CD14-positive monocyte (primary cell): ENCODE results near the gene TSPEAR. TPM values are rescaled to one million over a fixed set of nuclear protein-coding genes. Genes with fewer than 3 reads are reported as not detected.
"Not testable (repeated sequence)": the region's sequence is repeated elsewhere in the genome, so short reads cannot be mapped to it uniquely, and the experiment has no call there.

Experiments
- DNase-seq, 3 donors: peaks; one replicate each; pipeline ENCODE4 v3.0.0-alpha.2; 2011 to 2022
- H2AFZ ChIP-seq: 2 replicates; pipeline ENCODE4 v1.6.0; 2012; ENCODE audit warnings: mild to moderate bottlenecking, low read depth, low read length, inconsistent platforms; ENCODE audit not compliant: insufficient read depth, poor library complexity, severe bottlenecking
- H3K27ac ChIP-seq, 2 donors: 1 replicate in 1 of 2; 2 replicates in 1 of 2; pipeline ENCODE4 v1.5.1; 2012 to 2013; ENCODE audit warnings: low read length in 2 of 2, control low read depth in 1 of 2, inconsistent platforms in 1 of 2, low read depth in 1 of 2, mild to moderate bottlenecking in 1 of 2
- H3K27me3 ChIP-seq, 2 donors: one replicate each; pipeline versions ENCODE4 v1.6.0 to v1.6.1; 2011 to 2013; ENCODE audit warnings: low read length in 2 of 2; ENCODE audit not compliant: control insufficient read depth in 2 of 2, insufficient read depth in 2 of 2
- H3K36me3 ChIP-seq, 2 donors: replicated peaks in 1 of 2; 1 replicate in 1 of 2; 2 replicates in 1 of 2; pipeline versions ENCODE4 v1.5.1 to v1.6.1; 2012 to 2013; ENCODE audit warnings: low read length in 2 of 2, control low read depth in 1 of 2, inconsistent platforms in 1 of 2, mild to moderate bottlenecking in 1 of 2; ENCODE audit not compliant: insufficient read depth in 2 of 2, control insufficient read depth in 1 of 2
- H3K4me1 ChIP-seq, 2 donors: 1 replicate in 1 of 2; 2 replicates in 1 of 2; pipeline versions ENCODE4 v1.5.1 to v1.6.1; 2012 to 2013; ENCODE audit warnings: low read length in 2 of 2, control low read depth in 1 of 2, inconsistent platforms in 1 of 2, mild to moderate bottlenecking in 1 of 2, moderate library complexity in 1 of 2; ENCODE audit not compliant: insufficient read depth in 2 of 2, control insufficient read depth in 1 of 2
- H3K4me2 ChIP-seq: replicated peaks from 2 replicates; pipeline ENCODE3; 2012; ENCODE audit warnings: low read length, moderate library complexity, mild to moderate bottlenecking; ENCODE audit not compliant: poor library complexity, severe bottlenecking; ENCODE audit errors: extremely low read depth
- H3K4me3 ChIP-seq, 3 experiments: fragments of 200-600 bp in 1 of 3; sonication (generic) in 1 of 3; replicated peaks in 1 of 3; 1 replicate in 2 of 3; 2 replicates in 1 of 3; pipeline ENCODE4 v1.5.1; 2011 to 2013; ENCODE audit warnings: low read length in 3 of 3, mild to moderate bottlenecking in 3 of 3, control low read depth in 2 of 3, low read depth in 2 of 3, inconsistent platforms in 1 of 3, moderate library complexity in 1 of 3
- H3K79me2 ChIP-seq: 2 replicates; pipeline ENCODE4 v1.6.0; 2012; ENCODE audit warnings: mild to moderate bottlenecking, control low read depth, inconsistent platforms, low read length, moderate library complexity; ENCODE audit not compliant: insufficient read depth
- H3K9ac ChIP-seq: 2 replicates; pipeline ENCODE4 v1.6.0; 2017; ENCODE audit warnings: low read length, mild to moderate bottlenecking; ENCODE audit not compliant: insufficient read depth, poor library complexity, severe bottlenecking
- H3K9me3 ChIP-seq, 2 donors: replicated peaks in 1 of 2; 1 replicate in 1 of 2; 2 replicates in 1 of 2; pipeline versions ENCODE4 v1.5.1 to v1.6.1; 2012 to 2013; ENCODE audit warnings: low read length in 2 of 2, control low read depth in 1 of 2; ENCODE audit not compliant: control insufficient read depth in 1 of 2, insufficient read depth in 1 of 2
- H4K20me1 ChIP-seq: 2 replicates; pipeline ENCODE4 v1.6.0; 2012; ENCODE audit warnings: mild to moderate bottlenecking, low read length, control low read depth, moderate library complexity; ENCODE audit not compliant: insufficient read depth
- H3K27ac Mint-ChIP-seq, 7 donors: one replicate each; pipeline ENCODE4 v1.8.0; 2020; ENCODE audit warnings: mild to moderate bottlenecking in 7 of 7, mixed read lengths in 7 of 7, moderate library complexity in 6 of 7, inconsistent platforms in 2 of 7
- H3K27me3 Mint-ChIP-seq, 3 donors: one replicate each; pipeline ENCODE4 v1.8.0; 2021 to 2022; ENCODE audit warnings: low read depth in 3 of 3, mild to moderate bottlenecking in 3 of 3, mixed read lengths in 3 of 3, moderate library complexity in 3 of 3, inconsistent platforms in 1 of 3
- H3K36me3 Mint-ChIP-seq, 2 donors: one replicate each; pipeline ENCODE4 v1.8.0; 2020; ENCODE audit warnings: mixed read lengths in 2 of 2, inconsistent platforms in 1 of 2, mild to moderate bottlenecking in 1 of 2
- H3K4me1 Mint-ChIP-seq: one replicate; pipeline ENCODE4 v1.8.0; 2020; ENCODE audit warnings: mild to moderate bottlenecking, mixed read lengths
- H3K4me3 Mint-ChIP-seq, 2 donors: one replicate each; pipeline ENCODE4 v1.8.0; 2020; ENCODE audit warnings: mild to moderate bottlenecking in 2 of 2, mixed read lengths in 2 of 2, moderate library complexity in 1 of 2
- H3K9me3 Mint-ChIP-seq, 7 donors: one replicate each; pipeline ENCODE4 v1.8.0; 2020 to 2022; ENCODE audit warnings: mixed read lengths in 7 of 7, mild to moderate bottlenecking in 6 of 7, moderate library complexity in 6 of 7, inconsistent platforms in 2 of 7
- CTCF ChIP-seq: fragments of 200-600 bp; IDR thresholded peaks from one replicate; pipeline ENCODE4 v1.8.0; 2022; ENCODE audit warnings: antibody characterized with exemption, mild to moderate bottlenecking
- WGBS: methylation state at CpG from one replicate; pipeline ENCODE4 v1.1.5; 2013; ENCODE audit warnings: missing lambda C conversion rate; ENCODE audit not compliant: insufficient coverage; 5-methylcytosine and 5-hydroxymethylcytosine counted together
- intact Hi-C, 2 donors: fragments of 100-400 bp; cut with micrococcal nuclease; formaldehyde crosslinking; loops; one replicate each; pipeline versions ENCODE4 v1.15.0 to v1.15.1; 2023
- polyA plus RNA-seq, 3 donors: library from polyadenylated mRNA; depleted of rRNA in 1 of 3; unstranded in 2 of 3; stranded (reverse) in 1 of 3; fragments of 300-500 nt in 2 of 3; fragments of >200 nt in 1 of 3; fragmentation: Illumina TruSeq in 2 of 3; gene quantifications; 1 replicate in 2 of 3; 2 replicates in 1 of 3; pipeline ENCODE4 v1.2.3, GENCODE V29; 2012 to 2021

The TSPEAR gene
- polyA plus RNA-seq, 3 donors = not detected

DNA sequence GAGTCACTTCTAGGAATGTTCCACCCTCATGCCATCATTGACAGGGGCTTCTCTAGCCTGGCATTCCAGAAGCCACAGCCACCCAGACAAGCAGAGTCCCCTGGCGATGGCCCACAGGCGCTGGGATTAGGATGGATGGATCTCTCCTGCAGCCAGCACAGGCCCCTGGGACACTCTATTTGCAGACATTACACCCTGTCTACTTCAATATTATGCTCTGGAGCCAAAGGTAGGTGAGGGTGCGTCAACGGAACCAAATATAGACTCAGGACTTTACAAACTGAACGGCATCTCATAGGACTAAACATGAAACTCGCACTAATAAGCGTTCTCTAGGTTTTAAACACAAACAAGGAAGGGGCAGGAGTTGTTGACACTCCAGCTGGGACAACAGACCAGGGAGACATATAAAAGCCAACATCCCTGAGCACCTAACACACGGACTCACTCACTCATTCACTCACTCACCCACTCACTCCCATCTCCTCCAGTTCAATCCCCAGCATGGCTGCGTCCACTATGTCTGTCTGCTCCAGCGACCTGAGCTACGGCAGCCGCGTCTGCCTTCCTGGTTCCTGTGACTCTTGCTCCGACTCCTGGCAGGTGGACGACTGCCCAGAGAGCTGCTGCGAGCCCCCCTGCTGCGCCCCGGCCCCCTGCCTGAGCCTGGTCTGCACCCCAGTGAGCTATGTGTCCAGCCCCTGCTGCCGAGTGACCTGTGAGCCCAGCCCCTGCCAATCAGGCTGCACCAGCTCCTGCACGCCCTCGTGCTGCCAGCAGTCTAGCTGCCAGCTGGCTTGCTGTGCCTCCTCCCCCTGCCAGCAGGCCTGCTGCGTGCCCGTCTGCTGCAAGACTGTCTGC is 111.0 kb downstream of the TSPEAR start, which contains the start of gene KRTAP10-7:
TSS of gene KRTAP10-7 (plus strand) at position 480 of the 861 bp plus-strand sequence. CDS start at position 505, 25 bp downstream.
- H3K4me2 ChIP-seq, H2AFZ ChIP-seq, H3K27ac Mint-ChIP-seq, H3K27ac ChIP-seq, H3K36me3 ChIP-seq, DNase-seq, H4K20me1 ChIP-seq, H3K4me3 Mint-ChIP-seq, H3K4me3 ChIP-seq, H3K36me3 Mint-ChIP-seq, H3K27me3 Mint-ChIP-seq, H3K4me1 Mint-ChIP-seq, H3K4me1 ChIP-seq, intact Hi-C loops, H3K9ac ChIP-seq, H3K79me2 ChIP-seq, H3K9me3 ChIP-seq, H3K27me3 ChIP-seq: not testable (repeated sequence)
- WGBS = 82% methylated on average over 12 of the region's 23 CpGs
- peaks cover 0 to 11% (median 6%) of the 10 kb centered on the region in 7 donors for H3K9me3 Mint-ChIP-seq

DNA sequence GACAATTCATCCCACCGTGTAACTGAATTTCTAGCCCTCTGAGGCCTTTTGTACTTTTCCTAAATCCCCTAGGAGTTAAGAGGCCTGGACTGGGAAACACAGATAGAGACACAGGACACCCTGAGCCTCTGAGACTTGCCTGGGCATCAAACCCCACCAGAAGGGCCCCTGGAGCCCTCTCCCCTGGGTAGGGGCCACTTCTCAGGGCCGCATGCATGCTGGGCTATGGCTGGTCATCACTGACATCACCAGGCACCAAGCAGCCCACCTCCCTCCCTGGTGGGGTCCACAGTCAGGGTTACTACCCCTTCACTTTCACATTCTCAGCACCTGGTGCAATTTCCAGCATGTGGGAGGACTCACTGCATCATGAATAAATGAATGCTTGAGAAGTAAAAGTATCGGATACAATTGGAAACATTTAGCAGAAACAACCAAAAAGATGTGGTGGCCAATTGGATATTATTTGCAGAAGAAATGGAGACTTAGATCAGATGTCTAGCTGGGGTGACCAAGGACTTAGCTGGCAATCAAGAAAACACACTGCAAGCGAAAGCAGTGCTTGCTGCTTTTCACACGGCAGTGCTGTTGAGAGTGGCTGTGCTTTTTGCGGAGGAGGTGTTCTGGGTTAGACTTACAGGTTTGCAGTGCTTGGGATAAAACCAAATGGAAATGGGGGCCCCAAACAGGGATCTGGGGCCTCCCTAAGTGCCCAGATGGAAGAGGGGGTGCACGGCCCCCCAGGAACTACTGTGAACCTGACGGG is 111.9 kb downstream of the TSPEAR start:
- H3K9me3 ChIP-seq = peaks cover 0 to 3% of the 10 kb centered on the region in 2 donors
- H3K4me2 ChIP-seq = no peak overlapping the region
- Mint-ChIP-seq H3K27ac (no peak overlapping the region), H3K4me3 (no peak overlapping the region), H3K9me3 (peaks cover 0 to 11% (median 5%) of the 10 kb centered on the region in 7 donors), H3K4me1 (no peaks in the 10 kb centered on the region), H3K27me3 (peaks cover 5 to 6% (median 6%) of the 10 kb centered on the region in 3 donors), H3K36me3 (no peaks in the 10 kb centered on the region)
- H3K4me1 ChIP-seq = no peaks in the 10 kb centered on the region
- H3K27ac ChIP-seq = no peak overlapping the region
- H3K9ac ChIP-seq = no peak overlapping the region
- no peaks in the 10 kb centered on the region for H4K20me1 ChIP-seq
- no peak for DNase-seq
- H2AFZ ChIP-seq = no peak overlapping the region
- H3K36me3 ChIP-seq = no peaks in the 10 kb centered on the region
- H3K27me3 ChIP-seq = no peaks in the 10 kb centered on the region
- no peak for TF ChIP-seq CTCF
- no peaks in the 10 kb centered on the region for H3K79me2 ChIP-seq
- intact Hi-C loops = no loop called here
- 86% methylated on average over 5 of the region's 8 CpGs for WGBS
- no peak overlapping the region for H3K4me3 ChIP-seq
